ENCODE data around the gene TMEM250.
"Not testable (repeated sequence)": the region's sequence is repeated elsewhere in the genome, so short reads cannot be mapped to it uniquely, and the experiment has no call there.

Gene TMEM250

GRCh38 chr9:136118320-136119060 lies at the start of gene TMEM250:
Gene TMEM250, minus strand, starts transcription at chr9:136118875. Its CDS starts 1,975 bp downstream, at chr9:136116900.
- DNase-seq = peak; percentile 91

- no peak for DNase-seq
Measured at GRCh38 chr9:136163248-136163850, 44.7 kb upstream of the TMEM250 start.

- no peak for DNase-seq
Measured at GRCh38 chr9:136160995-136161610, 42.4 kb upstream of the TMEM250 start.

GRCh38 chr9:136160381-136160841 lies 41.7 kb upstream of the TMEM250 start:
- no peak for DNase-seq

GRCh38 chr9:136159851-136160250 lies 41.2 kb upstream of the TMEM250 start:
- no peak for DNase-seq

GRCh38 chr9:136157477-136158265 lies 39.0 kb upstream of the TMEM250 start:
- DNase-seq = no peak

- no peak for DNase-seq
Measured at GRCh38 chr9:136156209-136157120, 37.8 kb upstream of the TMEM250 start.

- no peak for DNase-seq
Measured at GRCh38 chr9:136155576-136155975, 36.9 kb upstream of the TMEM250 start.

- no peak for DNase-seq
Measured at GRCh38 chr9:136154943-136155342, 36.3 kb upstream of the TMEM250 start.

GRCh38 chr9:136153381-136154065 lies 34.8 kb upstream of the TMEM250 start:
- DNase-seq = no peak

- no peak for DNase-seq
Measured at GRCh38 chr9:136152931-136153330, 34.3 kb upstream of the TMEM250 start.

- DNase-seq = no peak
Measured at GRCh38 chr9:136152543-136152866, 33.8 kb upstream of the TMEM250 start.

GRCh38 chr9:136151848-136152542 lies 33.3 kb upstream of the TMEM250 start:
- DNase-seq = no peak

- DNase-seq = no peak
Measured at GRCh38 chr9:136151214-136151804, 32.6 kb upstream of the TMEM250 start.

GRCh38 chr9:136150664-136151213 lies 32.1 kb upstream of the TMEM250 start:
- DNase-seq = not testable (repeated sequence)

- no peak for DNase-seq
Measured at GRCh38 chr9:136149853-136150252, 31.2 kb upstream of the TMEM250 start.

- DNase-seq = no peak
Measured at GRCh38 chr9:136149337-136149736, 30.7 kb upstream of the TMEM250 start.

GRCh38 chr9:136148766-136149165 lies 30.1 kb upstream of the TMEM250 start:
- DNase-seq = no peak

GRCh38 chr9:136147890-136148714 lies 29.4 kb upstream of the TMEM250 start:
- no peak for DNase-seq
